HEK293 (cell line): Measurements from ENCODE around the gene EDN1.

Experiments used
- CTCF ChIA-PET: fragments of 350-600 bp; formaldehyde crosslinking; extraction: SDS; loops from one replicate; lab custom pipeline; 2021; ENCODE audit warnings: antibody characterized with exemption; lab: Yijun Ruan, JAX
- POLR2A ChIA-PET: fragments of 300-600 bp; formaldehyde crosslinking; extraction: SDS; loops from one replicate; lab custom pipeline; 2020; ENCODE audit warnings: antibody characterized with exemption, inconsistent platforms; lab: Yijun Ruan, JAX
- H3K27ac ChIP-seq: fragments of 200-500 bp; sonication (Bioruptor generic); 2 replicates; pipeline ENCODE4 v1.5.1; 2014; ENCODE audit warnings: low read depth, low read length, control low read depth, inconsistent platforms; ENCODE audit errors: extremely low read depth
- H3K36me3 ChIP-seq, 2 experiments: fragments of 200-500 bp in 1 of 2; sonication (Bioruptor generic) in 1 of 2; 1 replicate in 1 of 2; 2 replicates in 1 of 2; pipeline ENCODE4 v1.5.1; 2014 to 2017; ENCODE audit warnings: inconsistent platforms in 2 of 2, low read length in 2 of 2; ENCODE audit not compliant: control insufficient read depth in 2 of 2, insufficient read depth in 1 of 2
- H3K4me1 ChIP-seq: fragments of 200-500 bp; sonication (Bioruptor generic); 2 replicates; pipeline ENCODE4 v1.5.1; 2014; ENCODE audit warnings: mild to moderate bottlenecking, low read length, inconsistent platforms; ENCODE audit not compliant: control insufficient read depth, insufficient read depth
- H3K4me3 ChIP-seq: 2 replicates; pipeline ENCODE4 v1.5.1; 2011; ENCODE audit warnings: low read depth, mild to moderate bottlenecking, control low read depth, low read length, moderate library complexity
- H3K9me3 ChIP-seq: fragments of 200-500 bp; sonication (Bioruptor generic); 2 replicates; pipeline ENCODE4 v1.5.1; 2014; ENCODE audit warnings: low read depth, low read length, inconsistent platforms; ENCODE audit not compliant: control insufficient read depth, insufficient read depth
- ELK4 ChIP-seq: IDR thresholded peaks from 2 replicates; pipeline ENCODE4 v1.6.1; 2011; ENCODE audit warnings: mild to moderate bottlenecking, low read depth, low read length, borderline replicate concordance
- GLIS1 ChIP-seq: fragments of 450-650 bp; formaldehyde crosslinking; IDR thresholded peaks from 2 replicates; pipeline ENCODE4 v1.5.1; 2016; ENCODE audit warnings: missing biosample characterization, missing genetic modification characterization
- PATZ1 ChIP-seq: fragments of 450-650 bp; formaldehyde crosslinking; IDR thresholded peaks from 2 replicates; pipeline ENCODE4 v1.5.1; 2016; ENCODE audit warnings: missing biosample characterization, missing genetic modification characterization
- PRDM10 ChIP-seq: fragments of 450-650 bp; formaldehyde crosslinking; IDR thresholded peaks from 2 replicates; pipeline ENCODE4 v1.5.1; 2016; ENCODE audit warnings: missing biosample characterization, missing genetic modification characterization
- SP7 ChIP-seq: fragments of 450-650 bp; formaldehyde crosslinking; IDR thresholded peaks from 2 replicates; pipeline ENCODE4 v1.5.1; 2016; ENCODE audit warnings: missing biosample characterization, missing genetic modification characterization
- ZBTB20 ChIP-seq: fragments of 450-650 bp; formaldehyde crosslinking; IDR thresholded peaks from 2 replicates; pipeline ENCODE4 v1.5.1; 2016; ENCODE audit warnings: missing biosample characterization, missing genetic modification characterization
- ZFP69B ChIP-seq: fragments of 450-650 bp; formaldehyde crosslinking; IDR thresholded peaks from 2 replicates; pipeline ENCODE4 v1.5.1; 2016; ENCODE audit warnings: missing biosample characterization, missing genetic modification characterization
- ZNF121 ChIP-seq: fragments of 450-650 bp; formaldehyde crosslinking; IDR thresholded peaks from 2 replicates; pipeline ENCODE4 v1.5.1; 2016; ENCODE audit warnings: missing biosample characterization, missing genetic modification characterization
- ZNF157 ChIP-seq: fragments of 450-650 bp; formaldehyde crosslinking; IDR thresholded peaks from 2 replicates; pipeline ENCODE4 v1.5.1; 2016; ENCODE audit warnings: missing biosample characterization, missing genetic modification characterization
- ZNF202 ChIP-seq: fragments of 450-650 bp; formaldehyde crosslinking; IDR thresholded peaks from 2 replicates; pipeline ENCODE4 v1.5.1; 2016; ENCODE audit warnings: missing biosample characterization, missing genetic modification characterization, borderline replicate concordance
- ZNF211 ChIP-seq: fragments of 450-650 bp; formaldehyde crosslinking; IDR thresholded peaks from 2 replicates; pipeline ENCODE4 v1.5.1; 2016; ENCODE audit warnings: low read depth, missing biosample characterization, missing genetic modification characterization
- ZNF266 ChIP-seq: fragments of 450-650 bp; formaldehyde crosslinking; IDR thresholded peaks from 2 replicates; pipeline ENCODE4 v1.5.1; 2016; ENCODE audit warnings: missing biosample characterization, missing genetic modification characterization, low read depth
- ZNF354C ChIP-seq: fragments of 450-650 bp; formaldehyde crosslinking; IDR thresholded peaks from 2 replicates; pipeline ENCODE4 v1.5.1; 2016; ENCODE audit warnings: missing biosample characterization, missing genetic modification characterization, low read depth, borderline replicate concordance
- ZNF394 ChIP-seq: fragments of 450-650 bp; formaldehyde crosslinking; IDR thresholded peaks from 2 replicates; pipeline ENCODE4 v1.5.1; 2016; ENCODE audit warnings: missing biosample characterization, missing genetic modification characterization, mild to moderate bottlenecking, moderate library complexity, borderline replicate concordance
- ZNF518A ChIP-seq: fragments of 450-650 bp; formaldehyde crosslinking; conservative IDR thresholded peaks from 2 replicates; pipeline ENCODE4 v1.5.1; 2016; ENCODE audit warnings: low read depth, missing biosample characterization, missing genetic modification characterization
- ZNF549 ChIP-seq: fragments of 450-650 bp; IDR thresholded peaks from 2 replicates; pipeline ENCODE4 v1.5.1; 2018; ENCODE audit warnings: missing biosample characterization, missing genetic modification characterization, mild to moderate bottlenecking, inconsistent platforms, moderate library complexity
- ZNF571 ChIP-seq: fragments of 450-650 bp; formaldehyde crosslinking; IDR thresholded peaks from 2 replicates; pipeline ENCODE4 v1.5.0; 2017; ENCODE audit warnings: missing biosample characterization, missing genetic modification characterization
- ZSCAN18 ChIP-seq: fragments of 450-650 bp; formaldehyde crosslinking; IDR thresholded peaks from 2 replicates; pipeline ENCODE4 v1.5.1; 2016; ENCODE audit warnings: missing biosample characterization, missing genetic modification characterization

EDN1 gene

GRCh38 chr6:12297363-12298016, 7.3 kb downstream of the EDN1 start:
- ChIA-PET POLR2A (interaction anchor here (1.5 kb wide), 1 partner anchor 8 kb away, joined by 3 read pairs; no protein-coding TSS in a partner anchor), CTCF (interaction anchor here (1.1 to 2.7 kb wide), 4 partner anchors 15 to 305 kb away, joined by 3 to 14 read pairs (median 4); no protein-coding TSS in a partner anchor)
- Histone ChIP-seq H3K36me3 (no peaks in the 10 kb centered on the region), H3K27ac (no peak overlapping the region), H3K4me3 (no peak overlapping the region), H3K9me3 (no peaks in the 10 kb centered on the region), H3K4me1 (no peaks in the 10 kb centered on the region)
- TF ChIP-seq ZFP69B (tag by site-specific recombination) (no peak), PATZ1 (no peak), ZNF394 (no peak), ZNF354C (tag by site-specific recombination) (no peak), GLIS1 (tag by site-specific recombination) (no peak)

GRCh38 chr6:12298017-12298978, 8.1 kb downstream of the EDN1 start:
- ChIA-PET CTCF (interaction anchor here (0.6 to 2.7 kb wide), 6 partner anchors 12 to 306 kb away, joined by 3 to 14 read pairs (median 4); no protein-coding TSS in a partner anchor), POLR2A (interaction anchor here (1.5 kb wide), 1 partner anchor 9 kb away, joined by 3 read pairs; no protein-coding TSS in a partner anchor)
- TF ChIP-seq ZNF549 (no peak), ZNF121 (tag by site-specific recombination) (no peak), PRDM10 (tag by site-specific recombination) (no peak), ZNF518A (tag by site-specific recombination) (no peak), ZNF266 (tag by site-specific recombination) (no peak), ELK4 (no peak), ZNF211 (no peak), ZNF571 (tag by site-specific recombination) (no peak), SP7 (tag by site-specific recombination) (no peak), ZBTB20 (tag by site-specific recombination) (no peak), ZNF394 (no peak), ZNF202 (tag by site-specific recombination) (no peak), ZSCAN18 (tag by site-specific recombination) (no peak), ZNF157 (tag by site-specific recombination) (no peak)

More at GRCh38 chr6:12298017-12298978, 8.1 kb downstream of the EDN1 start:
- no peak overlapping the region for H3K4me3 ChIP-seq
- H3K27ac ChIP-seq = no peak overlapping the region
- no peaks in the 10 kb centered on the region for H3K36me3 ChIP-seq
- no peaks in the 10 kb centered on the region for H3K4me1 ChIP-seq
- no peaks in the 10 kb centered on the region for H3K9me3 ChIP-seq
